Activated T-cell treated with anti-CD3 and anti-CD28 coated beads for 4 hours (primary cell): ENCODE data around the gene TRIM8.
A peak's percentile ranks its signal among the peaks of the same experiment; 100 is the strongest.
"Not testable (repeated sequence)": the region's sequence is repeated elsewhere in the genome, so short reads cannot be mapped to it uniquely, and the experiment has no call there.

Experiments used
- DNase-seq: peaks from one replicate; pipeline ENCODE4 v3.0.0-alpha.2; 2020

The TRIM8 gene

GRCh38 chr10:102673236-102673818 lies 29.0 kb downstream of the TRIM8 start:
- no peak for DNase-seq

DNA sequence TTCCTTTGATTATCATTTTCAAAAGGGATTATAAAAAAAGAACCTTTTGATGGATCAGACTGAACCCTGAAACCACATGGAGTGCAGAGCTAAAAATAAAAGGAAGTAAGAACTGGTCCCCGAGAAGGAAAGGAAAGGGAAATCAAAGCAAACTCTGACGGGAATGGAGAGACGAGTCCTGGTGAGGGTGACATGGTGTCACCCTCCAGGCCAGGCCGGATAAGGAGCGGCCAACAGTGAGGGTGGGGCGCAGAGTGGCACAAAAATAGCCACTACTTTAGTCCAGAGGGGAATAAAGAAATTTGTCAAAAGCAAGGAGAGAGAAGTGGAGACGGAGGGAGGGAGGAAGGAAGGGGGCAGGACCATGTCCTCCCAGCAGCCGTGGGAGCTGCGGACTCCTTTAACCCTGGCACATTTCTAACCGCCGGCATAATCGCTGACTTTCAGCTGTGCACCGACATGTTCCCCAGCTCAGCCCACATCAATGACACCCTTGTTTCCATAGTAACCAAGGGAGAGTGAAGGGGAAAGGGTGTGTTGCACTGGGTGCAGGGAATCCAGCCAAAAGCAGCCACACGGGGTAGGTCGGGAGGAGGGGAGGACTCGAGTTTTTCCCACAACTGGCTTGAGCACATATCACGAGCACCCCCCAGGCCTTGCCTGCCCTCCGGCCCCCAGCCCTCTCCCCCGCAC lies 29.7 kb downstream of the TRIM8 start:
- DNase-seq, result peak; percentile 50

DNA sequence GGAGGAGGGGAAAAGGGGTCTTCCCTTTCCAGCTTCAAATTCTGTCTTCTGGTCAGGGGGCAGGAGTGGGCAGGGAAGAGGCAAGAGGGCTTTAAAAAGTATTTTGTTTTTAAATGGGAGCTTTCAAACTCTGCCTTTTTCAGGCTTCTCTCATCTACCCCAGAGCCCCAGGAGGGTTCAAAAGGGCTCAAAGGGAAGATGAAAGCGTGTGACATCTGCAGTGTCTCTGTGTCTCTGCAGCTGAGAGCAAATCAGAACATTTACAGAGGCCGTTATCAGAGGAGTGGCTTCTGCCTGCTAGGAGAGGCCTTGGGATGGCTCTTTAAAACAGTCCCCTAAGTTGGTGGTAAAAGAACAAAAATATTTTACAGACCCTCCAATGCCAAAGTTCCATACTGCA lies 30.3 kb downstream of the TRIM8 start:
- DNase-seq, result no peak

DNA sequence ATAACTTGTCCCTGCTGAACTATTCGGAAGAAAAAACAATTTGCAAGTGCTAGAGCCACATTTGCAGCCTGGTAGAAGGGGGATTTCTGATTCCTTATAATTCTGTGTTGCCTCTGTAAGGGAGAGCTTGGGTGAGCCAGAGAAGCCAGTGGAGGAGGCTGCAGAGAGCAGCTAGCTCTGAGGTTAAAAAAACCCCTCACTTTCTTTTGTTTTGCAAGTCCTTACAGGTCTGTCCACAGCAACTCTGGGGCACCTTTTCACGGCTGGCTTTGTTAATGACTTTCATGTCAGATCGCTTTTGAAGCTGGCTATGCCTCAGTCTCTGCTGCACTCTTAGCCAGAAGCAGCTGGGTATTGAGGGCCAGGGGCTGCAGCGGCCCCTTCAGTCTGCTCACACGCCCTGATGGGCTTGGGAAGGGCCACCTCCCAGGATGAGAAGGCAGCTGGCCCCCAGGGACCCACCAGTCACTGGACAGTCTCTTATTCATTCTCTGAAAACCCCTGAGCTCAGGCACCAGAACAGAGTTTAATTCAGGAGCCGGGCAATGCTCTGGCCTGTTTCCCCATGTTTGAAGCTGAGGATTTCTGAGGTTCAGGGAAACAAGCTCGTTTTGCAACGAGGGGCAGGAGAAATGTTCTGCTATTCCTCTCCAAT lies 30.9 kb downstream of the TRIM8 start:
- no peak for DNase-seq

DNA sequence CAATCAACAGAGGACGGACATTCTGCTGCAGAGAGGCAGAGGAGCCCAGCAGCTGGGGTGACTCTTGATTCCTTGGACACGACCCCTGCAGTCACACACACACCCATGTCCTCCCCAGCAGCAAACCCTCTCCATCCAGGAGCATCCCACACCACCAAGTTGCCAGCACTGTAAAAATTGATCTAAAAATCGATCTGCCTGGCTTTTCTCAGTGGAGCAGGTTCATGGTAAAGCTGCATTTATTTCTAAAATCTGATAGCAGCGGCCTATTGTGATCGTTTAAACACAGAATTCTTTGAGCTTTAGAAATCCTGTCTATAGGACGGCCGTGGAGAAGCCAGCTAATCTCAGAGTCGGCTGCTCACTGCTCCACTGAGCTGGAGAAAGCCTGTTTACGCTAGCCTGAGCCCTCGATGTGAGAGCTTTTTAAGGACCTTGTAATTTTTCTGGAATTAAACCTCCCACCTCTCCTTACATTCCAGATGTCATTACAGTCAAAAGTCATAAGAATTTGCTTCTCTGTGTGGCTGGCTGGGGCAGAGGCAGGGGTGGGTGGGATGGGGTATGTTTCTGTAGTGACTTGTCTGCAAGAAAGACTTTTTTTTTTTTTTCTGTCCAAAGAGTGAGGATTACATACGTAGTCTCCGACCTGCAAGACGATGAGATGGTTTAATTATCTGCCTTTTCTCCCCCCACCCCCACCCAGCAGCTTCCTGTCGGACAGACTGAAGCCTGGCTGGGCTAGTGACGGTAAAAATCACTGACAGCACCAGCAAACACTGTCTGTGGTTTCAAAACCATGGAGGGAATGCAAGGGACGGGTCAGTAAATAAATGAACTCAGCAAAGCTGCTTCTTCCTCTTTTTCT lies 31.6 kb downstream of the TRIM8 start:
- DNase-seq, result no peak

DNA sequence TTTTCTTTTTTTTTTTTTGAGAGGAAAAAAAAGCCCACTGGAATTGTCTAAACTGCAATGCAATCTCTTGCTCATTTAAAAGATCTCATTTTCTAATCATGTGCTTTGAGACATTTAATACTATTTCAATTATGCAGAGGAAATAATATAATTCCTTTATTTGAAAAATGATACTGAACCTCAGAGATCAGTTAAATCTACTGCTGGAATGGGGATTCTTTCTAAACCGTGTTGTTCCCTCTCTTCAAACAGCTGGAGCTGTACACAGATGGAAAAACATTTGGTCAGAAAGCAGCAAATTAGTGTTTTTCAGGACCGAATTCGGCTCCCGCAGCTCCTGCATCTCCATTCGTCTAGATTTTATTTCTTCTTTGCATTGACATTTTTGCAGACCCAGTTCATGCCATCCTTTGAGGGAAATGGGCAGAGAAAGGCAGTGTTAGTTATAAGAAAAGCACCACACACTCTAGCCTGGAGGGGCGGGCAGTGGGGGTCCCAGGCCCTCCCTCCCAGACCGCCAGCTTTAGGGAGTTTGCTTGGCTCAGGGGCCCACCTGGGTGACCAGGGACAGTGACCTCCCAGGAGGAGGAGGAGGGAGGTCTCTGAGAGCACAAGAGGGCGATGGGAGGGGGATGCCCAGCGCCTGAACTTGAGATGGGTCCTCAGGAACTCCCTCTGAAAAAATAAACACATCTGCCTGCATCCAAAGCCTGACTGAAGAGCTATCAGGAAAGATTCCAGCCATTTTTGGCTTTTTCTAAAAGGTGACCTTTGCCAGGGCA lies 32.4 kb downstream of the TRIM8 start:
- no peak for DNase-seq

DNA sequence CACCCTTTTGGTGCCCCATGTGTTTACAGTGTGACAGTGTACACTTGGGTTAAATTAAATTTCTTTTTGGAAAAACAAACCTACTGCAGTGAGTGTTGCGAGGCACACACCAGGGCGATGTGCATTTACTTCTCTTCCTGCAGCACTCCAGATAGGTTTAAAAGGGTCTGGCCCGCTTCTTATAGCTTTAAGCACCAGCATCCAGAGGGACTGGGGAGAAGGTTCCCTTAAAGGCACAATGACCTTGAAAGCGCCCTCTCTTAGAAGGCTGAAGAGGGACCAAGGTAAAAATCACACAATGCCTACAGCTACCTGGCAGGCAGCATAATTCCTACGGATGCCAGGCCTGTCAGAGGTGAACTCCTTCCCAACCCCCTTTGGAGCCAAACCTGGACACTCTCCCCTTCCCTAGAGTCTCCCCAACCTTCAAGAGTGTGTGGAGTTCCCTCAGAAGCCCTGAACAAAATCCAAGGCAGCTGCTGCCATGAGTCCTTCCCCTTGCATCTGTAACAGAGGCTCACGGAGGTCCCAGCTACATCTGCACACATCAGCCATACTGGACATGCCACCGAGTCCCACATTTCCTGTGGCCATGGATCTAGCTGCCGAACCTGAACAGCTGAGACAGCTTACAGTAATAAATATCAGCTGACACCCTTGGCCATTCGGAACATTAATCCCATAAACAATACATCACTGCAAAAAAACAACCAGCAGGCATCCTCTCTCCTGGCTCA lies 33.2 kb downstream of the TRIM8 start:
- no peak for DNase-seq

- DNase-seq, result no peak
Measured at GRCh38 chr10:102678068-102678400, 33.8 kb downstream of the TRIM8 start.

- DNase-seq, result no peak
Measured at GRCh38 chr10:102678842-102679289, 34.6 kb downstream of the TRIM8 start.

GRCh38 chr10:102679596-102679995 lies 35.3 kb downstream of the TRIM8 start:
- DNase-seq, result no peak

- no peak for DNase-seq
Measured at GRCh38 chr10:102681696-102682095, 37.4 kb downstream of the TRIM8 start.

GRCh38 chr10:102682416-102682815 lies 38.1 kb downstream of the TRIM8 start:
- DNase-seq, result no peak

GRCh38 chr10:102682981-102683380 lies 38.7 kb downstream of the TRIM8 start:
- DNase-seq, result no peak

GRCh38 chr10:102683736-102684135 lies 39.5 kb downstream of the TRIM8 start:
- DNase-seq, result no peak

DNA sequence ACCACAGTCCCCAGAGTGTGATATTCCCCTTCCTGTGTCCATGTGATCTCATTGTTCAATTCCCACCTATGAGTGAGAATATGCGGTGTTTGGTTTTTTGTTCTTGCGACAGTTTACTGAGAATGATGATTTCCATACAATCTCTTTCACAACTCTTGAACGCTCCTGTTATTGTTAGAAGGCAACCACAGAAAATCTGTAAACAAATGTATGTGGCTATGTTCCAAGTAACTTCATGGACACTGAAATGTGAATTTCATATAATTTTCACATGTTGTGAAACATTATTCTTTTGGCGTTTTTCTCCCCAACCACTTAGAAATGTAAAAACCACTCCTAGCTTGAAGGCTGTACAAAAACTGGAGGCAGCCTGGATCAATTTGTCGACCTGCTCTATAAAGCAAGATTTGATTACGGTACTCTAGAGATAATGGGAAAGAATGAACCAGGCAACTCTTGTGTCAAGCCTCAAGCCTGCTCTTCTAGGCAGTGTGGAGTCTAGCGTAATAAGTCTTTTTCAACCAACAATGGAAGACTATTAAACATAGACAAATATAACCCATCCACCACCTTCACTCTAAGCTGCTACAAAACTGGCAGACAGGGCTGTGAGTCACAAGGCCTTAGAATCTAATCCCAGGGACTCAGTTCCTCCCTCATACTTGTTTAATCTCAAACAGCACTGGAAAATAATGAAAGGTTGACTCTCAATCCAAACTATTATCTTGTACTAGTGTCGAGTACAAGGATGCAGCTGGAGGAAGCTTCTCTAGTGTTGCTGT lies 47.2 kb downstream of the TRIM8 start:
- no peak for DNase-seq

DNA sequence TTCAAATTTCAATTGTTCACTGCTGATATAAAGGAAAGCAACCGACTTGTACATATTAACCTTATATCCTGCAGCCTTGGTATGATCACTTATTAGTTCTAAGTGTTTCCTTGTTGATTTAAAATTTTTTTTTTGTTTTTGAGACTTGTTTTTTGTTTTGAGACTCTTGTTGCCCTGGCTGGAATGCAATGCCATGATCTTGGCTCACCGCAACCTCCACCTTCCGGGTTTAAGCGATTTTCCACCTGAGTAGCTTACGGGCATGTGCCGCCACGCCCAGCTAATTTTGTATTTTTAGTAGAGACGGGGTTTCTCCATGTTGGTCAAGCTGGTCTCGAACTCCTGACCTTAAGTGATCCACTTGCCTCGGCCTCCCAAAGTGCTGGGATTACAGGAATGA lies 51.1 kb downstream of the TRIM8 start:
- DNase-seq, result not testable (repeated sequence)

- no peak for DNase-seq
Measured at GRCh38 chr10:102696736-102697135, 52.5 kb downstream of the TRIM8 start.

GRCh38 chr10:102698894-102699293 lies 54.6 kb downstream of the TRIM8 start:
- DNase-seq, result no peak

- no peak for DNase-seq
Measured at GRCh38 chr10:102701272-102701671, 57.0 kb downstream of the TRIM8 start.

- DNase-seq, result no peak
Measured at GRCh38 chr10:102701796-102702195, 57.5 kb downstream of the TRIM8 start.

GRCh38 chr10:102702742-102703141 lies 58.5 kb downstream of the TRIM8 start:
- no peak for DNase-seq
